Measurements from ENCODE around the gene AXIN1.
"Not testable (repeated sequence)": the region's sequence is repeated elsewhere in the genome, so short reads cannot be mapped to it uniquely, and the experiment has no call there.

- TF ChIP-seq POLR2A, POLR2AphosphoS5 (IDR thresholded peaks at IDR 0.05; ENCODE audit: low read depth, low read length): not testable (repeated sequence)
Measured at GRCh38 chr16:387761-388666, 35.5 kb upstream of the AXIN1 start.

Data from GM12892 (cell line).